HepG2 (cell line): ENCODE measurements around the gene TNFSF12. TPM values are rescaled to one million over a fixed set of nuclear protein-coding genes. Genes with fewer than 3 reads are reported as not detected.

Source experiments
- ATAC-seq: fragments of 200-7000 bp; cut with Tn5 transposase; 3 replicates; pipeline ENCODE4 v1.9.1; 2020; ENCODE audit warnings: mild to moderate bottlenecking, moderate library complexity
- BruUV-seq: library from RNA; stranded (reverse); fragments of 400-500 nt; replicated peaks from 2 replicates; lab custom pipeline; 2021; lab: Mats Ljungman, UMichigan
- CTCF ChIA-PET: fragments of 300-600 bp; formaldehyde crosslinking; extraction: SDS; loops from one replicate; lab custom pipeline; 2021; ENCODE audit warnings: low total read pairs, inconsistent platforms, low intra/inter-chr PET ratio; lab: Yijun Ruan, JAX
- POLR2A ChIA-PET: fragments of 350-600 bp; sonication (Branson Sonifier 250); formaldehyde crosslinking; loops from one replicate; lab custom pipeline; 2020; ENCODE audit warnings: antibody characterized with exemption, inconsistent platforms; lab: Yijun Ruan, JAX
- DNase-seq: peaks from one replicate; pipeline ENCODE4 v3.0.0-alpha.2; 2015; ENCODE audit warnings: low spot score
- FAIRE-seq: peaks from 3 replicates; lab custom pipeline; 2011; peaks lifted over from hg19 to GRCh38; lab: Jason Lieb, UNC
- H2AFZ ChIP-seq: one replicate; pipeline ENCODE4 v1.6.1; 2011; ENCODE audit warnings: low read length, inconsistent platforms
- H3K27ac ChIP-seq: fragments of 300-600 bp; 3 replicates; pipeline ENCODE4 v1.8.0; 2011; ENCODE audit warnings: mixed run types, mild to moderate bottlenecking, mixed read lengths, low read length, inconsistent platforms; ENCODE audit not compliant: insufficient read depth; ENCODE audit errors: extremely low read length
- H3K27me3 ChIP-seq, 2 experiments: fragments of 200-600 bp in 1 of 2; 2 replicates in 1 of 2; 3 replicates in 1 of 2; pipeline versions ENCODE4 v1.6.0 to v1.8.0; 2011; ENCODE audit warnings: low read length in 2 of 2, mild to moderate bottlenecking in 2 of 2, moderate library complexity in 2 of 2, inconsistent platforms in 1 of 2; ENCODE audit not compliant: insufficient read depth in 2 of 2, control insufficient read depth in 1 of 2
- H3K36me3 ChIP-seq, 2 experiments: fragments of 200-600 bp in 1 of 2; replicated peaks in 1 of 2; 2 replicates in 1 of 2; 3 replicates in 1 of 2; pipeline versions ENCODE4 v1.5.1 to v1.8.0; 2011; ENCODE audit warnings: low read length in 2 of 2, inconsistent platforms in 1 of 2; ENCODE audit not compliant: insufficient read depth in 2 of 2, control insufficient read depth in 1 of 2
- H3K4me1 ChIP-seq: 2 replicates; pipeline ENCODE4 v1.5.1; 2012; ENCODE audit warnings: low read length, inconsistent platforms; ENCODE audit not compliant: insufficient read depth
- H3K4me2 ChIP-seq: 2 replicates; pipeline ENCODE4 v1.6.0; 2011; ENCODE audit warnings: low read depth, low read length, inconsistent platforms
- H3K4me3 ChIP-seq, 3 experiments: fragments of 200-600 bp in 1 of 3; sonication (generic), shearing (Covaris generic) in 1 of 3; replicated peaks in 1 of 3; 2 replicates each; pipeline ENCODE4 v1.5.1; 2011 to 2016; ENCODE audit warnings: low read length in 3 of 3, inconsistent platforms in 2 of 3, low read depth in 2 of 3, mild to moderate bottlenecking in 2 of 3, control low read depth in 1 of 3, mixed read lengths in 1 of 3; ENCODE audit not compliant: insufficient read depth in 1 of 3
- H3K79me2 ChIP-seq: one replicate; pipeline ENCODE4 v1.6.1; 2011; ENCODE audit warnings: low read length, inconsistent platforms; ENCODE audit not compliant: insufficient read depth
- H3K9ac ChIP-seq: 2 replicates; pipeline ENCODE4 v1.6.0; 2011; ENCODE audit warnings: mild to moderate bottlenecking, low read depth, low read length, inconsistent platforms; ENCODE audit not compliant: insufficient read depth
- H3K9me3 ChIP-seq: 2 replicates; pipeline ENCODE4 v1.5.1; 2012; ENCODE audit warnings: mild to moderate bottlenecking, low read length
- H4K20me1 ChIP-seq: 2 replicates; pipeline ENCODE4 v1.6.0; 2011; ENCODE audit warnings: inconsistent platforms, mild to moderate bottlenecking, low read length, moderate library complexity; ENCODE audit not compliant: insufficient read depth
- CCDC6 ChIP-seq: sonication (generic); formaldehyde crosslinking; IDR thresholded peaks from 2 replicates; pipeline ENCODE4 v1.8.1; 2022; ENCODE audit warnings: mild to moderate bottlenecking, missing genetic modification reagents, moderate library complexity
- GATAD1 ChIP-seq: IDR thresholded peaks from 2 replicates; pipeline ENCODE4 v1.6.1; 2016; ENCODE audit warnings: missing genetic modification reagents, missing compliant biosample characterization
- KDM4B ChIP-seq: sonication (generic); formaldehyde crosslinking; IDR thresholded peaks from 2 replicates; pipeline ENCODE4 v1.4.0; 2020; ENCODE audit warnings: missing genetic modification reagents
- LCORL ChIP-seq, 2 experiments: fragments of 450-650 bp in 1 of 2; sonication (generic) in 1 of 2; formaldehyde crosslinking in 1 of 2; IDR thresholded peaks; 2 replicates each; pipeline versions ENCODE4 v1.5.0 to v1.6.1; 2017 to 2020; ENCODE audit warnings: antibody characterized with exemption in 1 of 2, missing genetic modification reagents in 1 of 2
- NR3C1 ChIP-seq: sonication (generic); formaldehyde crosslinking; IDR thresholded peaks from 2 replicates; pipeline ENCODE4 v1.4.0; 2020; ENCODE audit warnings: missing genetic modification reagents
- PBX2 ChIP-seq: IDR thresholded peaks from 2 replicates; pipeline ENCODE4 v1.6.1; 2016; ENCODE audit warnings: control low read depth
- PHF21A ChIP-seq: sonication (generic); formaldehyde crosslinking; IDR thresholded peaks from 2 replicates; pipeline ENCODE4 v1.5.0; 2020; ENCODE audit warnings: mild to moderate bottlenecking, missing genetic modification reagents
- SETDB1 ChIP-seq: sonication (generic); formaldehyde crosslinking; IDR thresholded peaks from 2 replicates; pipeline ENCODE4 v1.5.1; 2020; ENCODE audit warnings: missing genetic modification reagents, mild to moderate bottlenecking, borderline replicate concordance
- SOX13 ChIP-seq, 3 experiments: fragments of 450-650 bp in 1 of 3; sonication (generic) in 1 of 3; formaldehyde crosslinking in 1 of 3; IDR thresholded peaks in 2 of 3; conservative IDR thresholded peaks in 1 of 3; 2 replicates each; pipeline versions ENCODE4 v1.5.0 to v1.6.1; 2016 to 2020; ENCODE audit warnings: antibody characterized with exemption in 1 of 3, mild to moderate bottlenecking in 1 of 3, missing compliant biosample characterization in 1 of 3, missing genetic modification reagents in 1 of 3, moderate library complexity in 1 of 3
- THYN1 ChIP-seq: sonication (generic); formaldehyde crosslinking; IDR thresholded peaks from 2 replicates; pipeline ENCODE4 v1.8.1; 2023; ENCODE audit warnings: low read depth, mild to moderate bottlenecking, moderate library complexity, missing genetic modification reagents, borderline replicate concordance
- ZBTB21 ChIP-seq: sonication (generic); formaldehyde crosslinking; IDR thresholded peaks from 2 replicates; pipeline ENCODE4 v1.4.0; 2020; ENCODE audit warnings: missing genetic modification reagents
- ZNF24 ChIP-seq: fragments of 450-650 bp; IDR thresholded peaks from 2 replicates; pipeline ENCODE4 v1.6.1; 2017; ENCODE audit warnings: antibody characterized with exemption, mild to moderate bottlenecking
- ZNF317 ChIP-seq: sonication (generic); formaldehyde crosslinking; IDR thresholded peaks from 2 replicates; pipeline ENCODE4 v1.5.0; 2020; ENCODE audit warnings: mild to moderate bottlenecking, missing genetic modification reagents
- ZNF609 ChIP-seq: sonication (generic); formaldehyde crosslinking; IDR thresholded peaks from 2 replicates; pipeline ENCODE4 v1.4.0; 2020; ENCODE audit warnings: mild to moderate bottlenecking, missing genetic modification reagents, borderline replicate concordance
- ZNF720 ChIP-seq: sonication (generic); formaldehyde crosslinking; IDR thresholded peaks from 2 replicates; pipeline ENCODE4 v1.4.0; 2020; ENCODE audit warnings: missing genetic modification reagents
- ZSCAN31 ChIP-seq: sonication (generic); formaldehyde crosslinking; IDR thresholded peaks from 2 replicates; pipeline ENCODE4 v1.5.0; 2020; ENCODE audit warnings: low read depth, mild to moderate bottlenecking, missing genetic modification reagents
- WGBS: methylation state at CpG from one replicate; pipeline ENCODE4 v1.1.6; 2017; ENCODE audit warnings: low lambda C conversion rate; 5-methylcytosine and 5-hydroxymethylcytosine counted together
- in situ Hi-C: cut with HindIII; loops from 2 replicates; pipeline ENCODE4 v1.10.0; 2017; ENCODE audit warnings: low pct_unique_long_range_greater_than_20kb; ENCODE audit not compliant: extremely low pct_ligation_motif_present
- intact Hi-C: fragments of 100-400 bp; cut with micrococcal nuclease; formaldehyde crosslinking; loops from one replicate; pipeline ENCODE4 v1.10.0; 2022; ENCODE audit not compliant: unreplicated experiment
- polyA plus RNA-seq, 8 experiments: library from polyadenylated mRNA; depleted of rRNA in 3 of 8; stranded (reverse) in 7 of 8; unstranded in 1 of 8; fragments of >200 nt; fragmentation: Illumina TruSeq in 4 of 8; extraction: Trizol in 4 of 8; gene quantifications; 2 replicates each; pipeline versions ENCODE4 v1.2.1 to v1.2.3, GENCODE V29; 2011 to 2016; ENCODE audit warnings: low read depth in 4 of 8, missing spikeins in 1 of 8, mixed read lengths in 1 of 8; ENCODE audit not compliant: insufficient read depth in 1 of 8
- total RNA-seq, 5 experiments: library from RNA; depleted of rRNA; stranded (reverse); fragments of >200 nt; fragmentation: Illumina TruSeq; extraction: Trizol; gene quantifications; 2 replicates each; pipeline ENCODE4 v1.2.3, GENCODE V29; 2016; ENCODE audit warnings: low read depth in 1 of 5

The TNFSF12 gene
- total and polyA plus RNA-seq, 2 of the 13 experiments (the other 11 are each of a cell fraction or from before 2014, with no cell fraction given) = 0.93 to 7.2 TPM

DNA sequence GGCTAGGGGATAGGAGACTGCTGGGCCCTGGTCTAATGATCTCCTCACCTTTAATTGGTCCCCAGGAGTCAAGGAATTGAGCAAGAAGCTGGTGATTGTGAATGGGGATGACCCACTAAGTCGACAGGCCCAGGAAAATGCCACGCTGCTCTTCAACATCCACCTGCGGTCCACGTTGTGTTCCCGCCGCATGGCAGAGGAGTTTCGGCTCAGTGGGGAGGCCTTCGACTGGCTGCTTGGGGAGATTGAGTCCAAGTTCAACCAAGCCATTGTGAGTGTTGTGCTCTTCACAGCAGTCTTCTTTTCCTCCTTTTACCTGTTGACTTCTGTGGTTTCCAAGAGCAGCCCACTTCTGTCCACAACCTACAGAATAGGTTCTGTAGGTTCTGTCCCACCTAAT lies 45.3 kb upstream of the TNFSF12 start:
- ATAC-seq = no peak
- no peaks in the 10 kb centered on the region for H3K27me3 ChIP-seq
- ChIA-PET POLR2A (no interaction called here), CTCF (interaction anchor here (0.8 kb wide), 1 partner anchor 67 kb away, joined by 3 read pairs; no protein-coding TSS in a partner anchor)
- intact Hi-C loops (loop anchor here (5.0 kb wide), 1 partner anchor 146 kb away; the partner anchor contains the start of gene TMEM95), in situ Hi-C loops (no loop called here)
- WGBS = 94% methylated on average over 5 of the region's 8 CpGs
- H3K79me2 ChIP-seq = no peaks in the 10 kb centered on the region
- H3K4me2 ChIP-seq = no peak overlapping the region
- H3K36me3 ChIP-seq = peaks cover 45 to 82% of the 10 kb centered on the region in 2 experiments
- H3K27ac ChIP-seq = no peak overlapping the region
- FAIRE-seq = no peak
- no TSS peak for BruUV-seq
- H4K20me1 ChIP-seq = no peaks in the 10 kb centered on the region
- H3K4me3 ChIP-seq = no peak overlapping the region
- no peaks in the 10 kb centered on the region for H3K9me3 ChIP-seq
- no peaks in the 10 kb centered on the region for H3K4me1 ChIP-seq
- H2AFZ ChIP-seq = no peak overlapping the region
- no peak overlapping the region for H3K9ac ChIP-seq
- DNase-seq = no peak
- no peak for TF ChIP-seq GATAD1 (CRISPR knock-in tag)
- no peak for TF ChIP-seq ZNF24
- no peak for TF ChIP-seq THYN1
- TF ChIP-seq SETDB1 (CRISPR knock-in tag) = no peak
- TF ChIP-seq ZNF317 (CRISPR knock-in tag) = no peak
- TF ChIP-seq ZNF609 (CRISPR knock-in tag) = no peak
- TF ChIP-seq KDM4B (CRISPR knock-in tag) = no peak
- TF ChIP-seq LCORL (IDR thresholded peaks at IDR 0.05) = no peak
- TF ChIP-seq LCORL (CRISPR knock-in tag; IDR thresholded peaks at IDR 0.05) = no peak
- no peak for TF ChIP-seq PHF21A (CRISPR knock-in tag)
- no peak for TF ChIP-seq ZNF720 (CRISPR knock-in tag)
- no peak for TF ChIP-seq PBX2 (CRISPR knock-in tag)
- TF ChIP-seq ZSCAN31 (CRISPR knock-in tag) = no peak
- TF ChIP-seq ZBTB21 (CRISPR knock-in tag) = no peak
- no peak for TF ChIP-seq NR3C1
- TF ChIP-seq SOX13 (IDR thresholded peaks at IDR 0.05) = no peak
- TF ChIP-seq SOX13 (CRISPR knock-in tag; conservative IDR thresholded peaks at IDR 0.05 in 1 of 2, IDR thresholded peaks at IDR 0.05 in 1 of 2) = no peak
- no peak for TF ChIP-seq CCDC6 (CRISPR knock-in tag)
